Mucosa of rectum (tissue), 2 donors: ENCODE results near the gene PRKG1.

ENCODE experiments used
- H3K27ac ChIP-seq, 2 donors: one replicate each; pipeline ENCODE4 v1.7.0; 2013; ENCODE audit warnings: inconsistent platforms in 2 of 2, low read depth in 2 of 2, low read length in 2 of 2
- H3K27me3 ChIP-seq, 2 donors: one replicate each; pipeline ENCODE4 v1.7.0; 2013; ENCODE audit warnings: low read length in 2 of 2; ENCODE audit not compliant: control insufficient read depth in 2 of 2, insufficient read depth in 2 of 2
- H3K36me3 ChIP-seq, 2 donors: one replicate each; pipeline ENCODE4 v1.7.0; 2013; ENCODE audit warnings: low read length in 2 of 2; ENCODE audit not compliant: control insufficient read depth in 2 of 2, insufficient read depth in 2 of 2
- H3K4me1 ChIP-seq, 2 donors: one replicate each; pipeline ENCODE4 v1.7.0; 2013; ENCODE audit warnings: low read length in 2 of 2, mild to moderate bottlenecking in 1 of 2; ENCODE audit not compliant: control insufficient read depth in 2 of 2, insufficient read depth in 2 of 2
- H3K4me3 ChIP-seq, 2 donors: one replicate each; pipeline ENCODE4 v1.7.0; 2013; ENCODE audit warnings: low read length in 2 of 2
- H3K9ac ChIP-seq, 2 donors: one replicate each; pipeline ENCODE4 v1.7.0; 2013; ENCODE audit warnings: low read length in 2 of 2, low read depth in 1 of 2, mild to moderate bottlenecking in 1 of 2
- H3K9me3 ChIP-seq, 2 donors: one replicate each; pipeline ENCODE4 v1.7.0; 2013; ENCODE audit warnings: low read length in 2 of 2; ENCODE audit not compliant: control insufficient read depth in 2 of 2
- donor health status: healthy.
- donor health status: Normal muscosa, but diverticular disease.

PRKG1 gene

GRCh38 chr10:51312817-51313216 is 238.5 kb downstream of the PRKG1 start:
- no peak overlapping the region for H3K27ac ChIP-seq
- no peaks in the 10 kb centered on the region for H3K36me3 ChIP-seq
- H3K9ac ChIP-seq, result no peak overlapping the region
- H3K4me1 ChIP-seq, result peaks cover 0 to 16% of the 10 kb centered on the region in 2 donors
- no peaks in the 10 kb centered on the region for H3K27me3 ChIP-seq
- no peak overlapping the region for H3K4me3 ChIP-seq
- no peaks in the 10 kb centered on the region for H3K9me3 ChIP-seq

- Histone ChIP-seq H3K27ac (no peak overlapping the region), H3K9me3 (no peaks in the 10 kb centered on the region), H3K4me1 (peaks cover 0 to 16% of the 10 kb centered on the region in 2 donors), H3K9ac (no peak overlapping the region), H3K27me3 (no peaks in the 10 kb centered on the region), H3K4me3 (no peak overlapping the region), H3K36me3 (no peaks in the 10 kb centered on the region)
Observed at GRCh38 chr10:51313251-51313650, 239.0 kb downstream of the PRKG1 start.

- H3K27ac ChIP-seq, result no peak overlapping the region
- peaks cover 0 to 16% of the 10 kb centered on the region in 2 donors for H3K4me1 ChIP-seq
- H3K27me3 ChIP-seq, result no peaks in the 10 kb centered on the region
- H3K9ac ChIP-seq, result no peak overlapping the region
- H3K9me3 ChIP-seq, result no peaks in the 10 kb centered on the region
- no peak overlapping the region for H3K4me3 ChIP-seq
- H3K36me3 ChIP-seq, result no peaks in the 10 kb centered on the region
Observed at GRCh38 chr10:51313773-51314478, 239.6 kb downstream of the PRKG1 start.

GRCh38 chr10:51314481-51314880 is 240.2 kb downstream of the PRKG1 start:
- Histone ChIP-seq H3K36me3 (no peaks in the 10 kb centered on the region), H3K27ac (no peak overlapping the region), H3K9ac (no peak overlapping the region)

GRCh38 chr10:51318399-51319172 is 244.3 kb downstream of the PRKG1 start:
- no peaks in the 10 kb centered on the region for H3K36me3 ChIP-seq
- H3K9ac ChIP-seq, result no peak overlapping the region
- no peak overlapping the region for H3K4me3 ChIP-seq
- H3K27me3 ChIP-seq, result no peaks in the 10 kb centered on the region
- no peak overlapping the region for H3K27ac ChIP-seq
- peaks cover 0 to 3% of the 10 kb centered on the region in 2 donors for H3K4me1 ChIP-seq
- no peaks in the 10 kb centered on the region for H3K9me3 ChIP-seq

More at GRCh38 chr10:51314481-51314880, 240.2 kb downstream of the PRKG1 start:
- peaks cover 0 to 16% of the 10 kb centered on the region in 2 donors for H3K4me1 ChIP-seq
- H3K4me3 ChIP-seq, result no peak overlapping the region
- no peaks in the 10 kb centered on the region for H3K9me3 ChIP-seq
- H3K27me3 ChIP-seq, result no peaks in the 10 kb centered on the region

- no peak overlapping the region for H3K4me3 ChIP-seq
- H3K36me3 ChIP-seq, result no peaks in the 10 kb centered on the region
- no peak overlapping the region for H3K27ac ChIP-seq
- no peak overlapping the region for H3K9ac ChIP-seq
- H3K4me1 ChIP-seq, result no peaks in the 10 kb centered on the region
- no peaks in the 10 kb centered on the region for H3K9me3 ChIP-seq
- H3K27me3 ChIP-seq, result no peaks in the 10 kb centered on the region
Observed at GRCh38 chr10:51319173-51319435, 244.8 kb downstream of the PRKG1 start.

- Histone ChIP-seq H3K36me3 (no peaks in the 10 kb centered on the region), H3K9me3 (no peaks in the 10 kb centered on the region), H3K27ac (no peak overlapping the region), H3K9ac (no peak overlapping the region), H3K27me3 (no peaks in the 10 kb centered on the region), H3K4me3 (no peak overlapping the region), H3K4me1 (no peaks in the 10 kb centered on the region)
Observed at GRCh38 chr10:51321300-51321699, 247.0 kb downstream of the PRKG1 start.

GRCh38 chr10:51321980-51322379 is 247.7 kb downstream of the PRKG1 start:
- Histone ChIP-seq H3K27me3 (no peaks in the 10 kb centered on the region), H3K36me3 (no peaks in the 10 kb centered on the region), H3K9ac (no peak overlapping the region), H3K4me3 (no peak overlapping the region), H3K9me3 (no peaks in the 10 kb centered on the region), H3K27ac (no peak overlapping the region), H3K4me1 (no peaks in the 10 kb centered on the region)

GRCh38 chr10:51325649-51326048 is 251.4 kb downstream of the PRKG1 start:
- H3K27ac ChIP-seq, result no peak overlapping the region
- H3K9me3 ChIP-seq, result no peaks in the 10 kb centered on the region

GRCh38 chr10:51326174-51326573 is 251.9 kb downstream of the PRKG1 start:
- H3K27ac ChIP-seq, result no peak overlapping the region

More at GRCh38 chr10:51325649-51326048, 251.4 kb downstream of the PRKG1 start:
- no peaks in the 10 kb centered on the region for H3K27me3 ChIP-seq
- H3K4me3 ChIP-seq, result no peak overlapping the region
- no peak overlapping the region for H3K9ac ChIP-seq
- no peaks in the 10 kb centered on the region for H3K36me3 ChIP-seq
- no peaks in the 10 kb centered on the region for H3K4me1 ChIP-seq

More at GRCh38 chr10:51326174-51326573, 251.9 kb downstream of the PRKG1 start:
- Histone ChIP-seq H3K36me3 (no peaks in the 10 kb centered on the region), H3K4me3 (no peak overlapping the region), H3K4me1 (no peaks in the 10 kb centered on the region), H3K9ac (no peak overlapping the region), H3K9me3 (no peaks in the 10 kb centered on the region), H3K27me3 (no peaks in the 10 kb centered on the region)
